ENCODE results near the gene TEX22.

Gene TEX22

GRCh38 chr14:105367116-105368031 is 31.0 kb upstream of the TEX22 start:
- no peak for DNase-seq

DNA sequence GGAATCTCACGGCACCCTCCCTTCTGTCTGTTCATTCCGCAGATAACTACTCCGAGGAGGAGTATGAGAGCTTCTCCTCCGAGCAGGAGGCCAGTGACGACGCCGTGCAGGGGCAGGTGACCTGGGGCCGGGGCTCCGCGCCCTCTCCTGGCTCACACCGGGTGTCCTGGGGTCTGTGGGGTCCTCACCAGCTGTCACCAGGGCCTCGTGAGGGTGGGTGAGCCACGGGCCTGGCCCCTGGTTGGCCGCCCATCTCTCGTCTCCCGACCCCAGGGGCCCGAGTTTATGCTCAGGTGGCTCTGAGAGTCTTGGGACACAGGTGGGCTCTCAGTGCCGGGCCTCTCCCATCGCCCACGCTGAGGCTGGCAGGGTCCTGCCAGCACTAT is 30.3 kb upstream of the TEX22 start:
- DNase-seq = peak in 1 of 5 donors; percentile 5

GRCh38 chr14:105368426-105368825 is 29.9 kb upstream of the TEX22 start:
- DNase-seq = no peak

DNA sequence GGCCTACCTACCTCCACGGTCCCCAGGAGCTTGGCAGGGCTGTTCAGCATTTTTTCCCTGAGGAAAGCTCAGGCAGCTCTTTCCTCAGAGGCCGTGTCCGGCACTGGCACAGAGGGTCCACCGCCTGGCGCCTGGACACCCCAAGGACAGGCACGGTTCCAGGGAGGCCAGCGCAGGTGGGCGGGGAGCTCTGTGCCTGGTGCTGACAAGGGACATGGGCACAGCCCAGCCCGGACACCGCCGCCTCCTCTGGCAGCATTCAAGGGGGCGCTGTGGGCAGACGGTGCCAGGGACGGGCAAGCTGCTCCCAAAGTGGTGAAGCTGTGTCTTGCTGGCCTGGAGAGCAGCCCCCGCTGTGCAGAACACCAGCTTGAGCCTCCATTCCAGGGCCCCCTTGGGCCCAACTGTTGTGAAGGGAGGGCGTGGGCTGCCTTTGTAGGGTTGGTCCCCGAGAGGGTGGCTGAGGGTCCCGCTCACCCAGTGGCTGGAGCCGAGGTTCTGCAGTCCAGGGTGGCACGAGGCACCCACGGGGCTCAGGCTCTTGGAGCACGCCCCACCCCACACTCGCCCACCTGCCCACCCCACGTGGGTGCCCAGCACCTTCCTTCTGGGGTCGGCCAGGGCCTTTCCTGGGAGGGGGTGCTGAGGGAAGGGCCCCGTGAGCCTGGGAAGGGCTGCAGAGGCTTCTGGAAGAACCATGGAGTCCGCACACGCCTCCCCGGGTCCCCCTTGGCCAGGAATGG is 29.3 kb upstream of the TEX22 start:
- DNase-seq = peak in 1 of 5 donors; percentile 8

GRCh38 chr14:105369653-105370040 is 28.7 kb upstream of the TEX22 start:
- DNase-seq = no peak

DNA sequence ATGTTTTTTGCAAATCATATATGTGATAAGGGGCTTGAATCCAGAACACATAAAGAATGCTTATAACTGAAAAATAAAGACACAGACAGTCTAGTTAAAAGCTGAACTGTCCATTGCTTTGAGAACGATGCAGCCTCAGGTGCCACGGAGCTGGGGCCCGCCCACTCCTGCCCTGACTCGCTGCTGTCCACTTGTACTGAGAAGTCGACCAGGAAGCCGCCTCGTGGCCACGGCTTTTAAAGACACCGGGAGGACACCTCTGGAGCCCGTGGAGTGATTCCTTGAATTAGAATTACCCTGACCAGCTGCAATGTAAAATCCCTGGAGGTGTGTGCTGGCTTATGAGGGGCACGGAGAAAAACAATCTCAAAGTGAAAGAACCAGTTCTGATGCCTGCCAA is 23.9 kb upstream of the TEX22 start:
- no peak for DNase-seq

DNA sequence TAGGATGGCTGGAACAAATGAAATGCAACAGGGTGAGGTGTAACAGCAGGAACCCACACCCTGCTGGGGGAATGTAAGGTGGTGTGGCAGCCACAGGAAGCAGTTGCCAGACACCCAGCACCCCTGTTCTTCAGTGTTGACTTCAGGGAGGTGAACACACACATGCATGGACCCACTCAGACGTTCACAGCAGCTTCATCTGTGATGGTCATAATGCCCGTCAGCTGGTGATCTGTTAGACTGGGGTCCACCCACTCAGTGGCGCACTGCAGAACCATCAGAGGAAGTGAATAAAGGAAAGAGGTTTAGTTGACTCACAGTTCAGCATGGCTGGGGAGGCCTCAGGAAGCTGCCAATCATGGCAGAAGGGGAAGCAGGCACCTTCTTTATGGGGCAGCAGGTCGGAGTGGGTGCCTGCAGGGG is 22.7 kb upstream of the TEX22 start:
- peak in 1 of 5 donors; percentile 50 for DNase-seq

DNA sequence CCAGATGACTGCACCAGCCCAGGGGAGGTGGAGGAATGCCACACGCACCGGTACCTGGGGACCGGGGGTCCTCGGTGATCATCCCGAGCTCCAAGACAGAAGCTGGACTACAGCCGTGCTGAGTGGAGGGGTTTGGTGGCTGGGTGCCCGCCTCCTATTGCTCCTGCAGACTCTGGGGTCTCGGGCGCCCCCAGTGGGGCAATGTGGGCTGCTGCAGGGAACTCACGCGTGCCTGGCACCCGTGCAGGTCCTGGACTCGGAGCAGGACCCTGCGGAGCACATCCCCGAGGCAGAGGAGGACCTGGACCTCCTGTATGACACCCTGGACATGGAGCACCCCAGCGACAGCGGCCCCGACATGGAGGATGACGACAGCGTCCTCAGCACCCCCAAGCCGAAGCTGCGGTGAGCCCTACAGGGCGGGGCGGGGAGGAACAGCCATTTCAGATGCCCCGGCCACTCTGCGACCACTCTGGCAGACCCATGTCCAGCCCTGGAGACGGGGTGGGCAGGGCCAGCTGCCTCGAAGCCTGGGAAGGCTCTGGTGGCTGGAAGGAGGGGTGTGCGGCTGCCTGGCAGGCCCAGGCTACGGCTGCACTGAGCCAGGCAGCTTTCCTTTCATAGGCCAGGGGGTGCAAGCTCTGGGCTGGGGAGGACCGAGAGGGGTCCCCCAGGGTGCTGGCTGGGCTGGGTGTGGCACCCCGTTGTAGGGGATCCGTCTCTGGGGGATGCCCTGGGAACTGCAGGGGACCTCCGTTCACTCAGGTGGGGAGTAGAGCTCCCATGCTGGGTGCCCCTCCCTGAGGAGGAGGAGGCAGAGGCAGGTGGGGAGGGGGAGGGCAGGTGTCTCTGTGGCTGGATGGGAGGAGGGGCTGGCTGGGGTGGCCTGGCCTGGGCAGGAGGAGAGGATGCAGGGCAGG is 21.6 kb upstream of the TEX22 start:
- peak in 1 of 5 donors; percentile 13 for DNase-seq

GRCh38 chr14:105377555-105378182 is 20.7 kb upstream of the TEX22 start:
- no peak for DNase-seq

DNA sequence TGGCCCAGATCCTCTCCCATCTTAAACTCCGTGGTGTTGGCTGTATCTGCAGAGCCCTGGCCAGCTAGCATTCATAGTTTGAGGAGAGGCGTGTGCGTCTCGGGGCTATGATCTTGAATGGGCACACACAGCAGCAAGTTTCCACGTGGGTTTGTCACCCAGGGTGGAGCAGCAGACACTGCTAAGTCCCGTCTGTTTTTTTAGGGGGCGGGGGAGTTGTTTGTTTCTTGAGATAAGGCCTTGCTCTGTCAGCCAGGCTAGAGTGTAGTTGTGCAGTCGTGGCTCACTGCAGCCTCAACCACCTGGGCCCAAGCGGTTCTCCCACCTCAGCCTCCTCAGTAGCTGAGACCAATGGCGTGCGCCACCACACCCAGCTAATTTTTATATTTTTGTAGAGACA is 20.1 kb upstream of the TEX22 start:
- DNase-seq = no peak

- DNase-seq = peak in 1 of 5 donors; percentile 6
Measured at GRCh38 chr14:105378873-105379685, 19.3 kb upstream of the TEX22 start.

DNA sequence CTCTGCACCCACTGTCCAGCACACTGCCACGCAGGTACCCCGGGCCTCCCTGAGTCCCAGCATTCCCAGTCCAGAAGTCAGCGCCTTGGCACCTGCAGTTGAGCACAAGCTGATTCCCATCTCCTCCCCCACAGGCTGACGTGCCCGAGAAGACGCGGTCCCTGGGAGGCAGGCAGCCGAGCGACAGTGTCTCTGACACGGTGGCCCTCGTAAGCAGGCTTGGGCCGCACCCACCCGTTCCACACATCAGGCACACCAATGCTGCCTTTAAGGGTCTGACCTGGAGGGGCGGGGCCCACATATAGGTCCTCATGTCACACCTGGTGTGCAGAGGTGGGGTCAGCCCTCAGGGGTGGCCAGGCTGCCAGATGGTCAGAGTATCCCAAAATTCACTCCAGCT is 18.4 kb upstream of the TEX22 start:
- peak in 1 of 5 donors; percentile 7 for DNase-seq

DNA sequence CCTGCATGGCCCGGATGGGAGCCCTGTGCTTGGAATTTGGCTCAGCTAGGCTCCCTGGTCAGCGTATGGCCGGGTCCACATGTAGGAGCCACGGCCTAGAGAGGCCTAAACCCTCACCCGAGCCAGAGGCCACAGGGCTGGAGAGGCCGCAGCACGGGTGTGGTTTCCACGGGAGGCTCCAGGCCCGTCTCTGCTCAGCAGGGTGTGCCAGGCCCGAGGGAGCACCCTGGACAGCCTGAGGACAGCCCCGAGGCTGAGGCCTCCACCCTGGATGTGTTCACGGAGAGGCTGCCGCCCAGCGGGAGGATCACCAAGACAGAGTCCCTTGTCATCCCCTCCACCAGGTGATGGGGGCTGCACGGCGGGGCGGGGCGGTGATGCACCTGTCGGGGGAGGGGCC is 17.6 kb upstream of the TEX22 start:
- peak in 1 of 5 donors; percentile 10 for DNase-seq

GRCh38 chr14:105381446-105382342 is 16.6 kb upstream of the TEX22 start:
- peak in 1 of 5 donors; percentile 9 for DNase-seq

- peak in 1 of 5 donors; percentile 8 for DNase-seq
Measured at GRCh38 chr14:105382343-105383082, 15.8 kb upstream of the TEX22 start.

DNA sequence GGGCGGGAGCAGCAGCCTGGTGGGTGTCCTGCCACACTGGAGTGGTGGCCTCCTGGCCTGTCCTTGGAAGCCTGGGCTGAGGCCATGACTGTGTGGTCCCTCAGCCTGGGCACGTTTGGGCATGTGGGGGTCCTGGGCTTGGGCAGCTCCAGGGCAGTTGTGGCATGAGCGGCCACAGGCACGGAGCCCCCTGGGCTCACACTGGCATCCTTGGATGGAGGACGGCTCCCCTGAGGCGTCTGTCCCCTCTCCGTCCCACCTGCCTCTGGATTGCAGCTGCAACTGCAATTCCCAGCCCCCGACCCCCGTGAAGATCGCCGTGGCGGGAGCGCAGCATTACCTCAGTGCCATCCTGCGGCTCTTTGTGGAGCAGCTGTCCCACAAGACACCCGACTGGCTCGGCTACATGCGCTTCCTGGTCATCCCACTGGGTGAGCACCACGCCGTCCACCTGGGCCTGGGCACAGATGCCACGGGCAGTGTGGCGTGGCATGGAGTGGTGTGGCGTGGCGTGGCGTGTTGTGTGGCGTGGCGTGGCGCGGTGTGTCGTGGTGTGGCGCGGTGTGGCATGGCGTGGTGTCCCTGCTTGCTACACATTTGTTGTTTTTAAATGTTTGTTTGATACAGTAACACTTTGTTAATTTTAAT is 15.1 kb upstream of the TEX22 start:
- no peak for DNase-seq

DNA sequence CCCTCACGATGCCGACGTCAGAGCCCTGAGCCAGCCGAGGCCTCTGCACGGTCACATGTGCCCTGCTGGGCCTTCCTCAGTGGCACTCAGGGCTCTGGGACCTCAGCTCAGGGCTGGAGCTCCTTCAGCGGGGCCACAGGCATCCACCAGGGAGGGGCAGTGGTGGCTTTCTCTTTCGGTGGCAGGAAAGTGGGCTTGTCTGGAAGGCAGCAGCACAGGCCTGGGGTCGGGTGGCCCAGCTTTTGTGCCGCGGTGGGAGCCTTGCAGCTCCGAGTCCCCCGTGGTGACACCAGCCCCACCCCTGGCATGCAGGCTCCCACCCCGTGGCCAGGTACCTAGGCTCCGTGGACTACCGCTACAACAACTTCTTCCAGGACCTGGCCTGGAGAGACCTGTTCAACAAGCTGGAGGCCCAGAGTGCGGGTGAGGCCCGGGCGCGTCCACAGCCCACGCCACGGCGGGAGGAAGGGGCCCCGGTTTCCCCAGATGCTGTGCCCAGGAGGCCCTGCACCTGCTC is 14.2 kb upstream of the TEX22 start:
- no peak for DNase-seq

GRCh38 chr14:105384605-105385321 is 13.6 kb upstream of the TEX22 start:
- DNase-seq = no peak

All from T-helper 1 cell (primary cell).